Measurements from ENCODE around the gene MOCOS. TPM values are rescaled to one million over a fixed set of nuclear protein-coding genes. Genes with fewer than 3 reads are reported as not detected.

The MOCOS gene
- total RNA-seq, 2 donors from 2014 or later, result 2.5 to 3.9 TPM

DNA sequence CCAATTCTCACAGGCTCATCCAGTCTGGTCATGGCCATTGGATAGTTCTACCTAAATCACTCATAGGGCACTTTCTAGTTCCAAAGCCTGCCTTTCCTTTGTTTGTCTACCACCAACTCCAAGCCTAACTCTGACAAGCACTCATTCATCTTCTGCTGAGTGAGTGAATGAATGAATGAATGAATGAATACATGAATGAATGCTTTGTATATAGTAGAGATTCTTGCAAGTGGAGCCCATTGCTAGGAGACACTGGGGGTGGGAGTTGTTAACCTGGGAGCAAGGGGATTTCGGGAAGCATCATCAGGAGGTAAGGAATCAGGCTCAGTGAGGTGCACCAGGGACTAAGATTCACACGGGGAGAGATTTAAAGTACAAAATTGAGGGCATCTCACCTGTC, 3.3 kb upstream of the MOCOS start:
- no peaks in the 10 kb centered on the region for H3K27me3 ChIP-seq (replicated peaks; ENCODE audit: insufficient read depth)
- no peaks in the 10 kb centered on the region for H3K9me3 ChIP-seq
- WGBS, result 83% methylated on average over 2 of the region's 2 CpGs
- no peaks in the 10 kb centered on the region for H3K36me3 ChIP-seq
- H3K4me1 ChIP-seq (replicated peaks), result no peaks in the 10 kb centered on the region
- intact Hi-C loops (cut with DNase I), result loop anchor here (10.0 kb wide), 1 partner anchor 491 kb away; no protein-coding TSS in a partner anchor
- no peak overlapping the region for H3K27ac ChIP-seq
- TF ChIP-seq POLR2AphosphoS5 (IDR thresholded peaks at IDR 0.05) (no peak), POLR2A (IDR thresholded peaks at IDR 0.05) (no peak)
- TF ChIP-seq, protein P1, sequence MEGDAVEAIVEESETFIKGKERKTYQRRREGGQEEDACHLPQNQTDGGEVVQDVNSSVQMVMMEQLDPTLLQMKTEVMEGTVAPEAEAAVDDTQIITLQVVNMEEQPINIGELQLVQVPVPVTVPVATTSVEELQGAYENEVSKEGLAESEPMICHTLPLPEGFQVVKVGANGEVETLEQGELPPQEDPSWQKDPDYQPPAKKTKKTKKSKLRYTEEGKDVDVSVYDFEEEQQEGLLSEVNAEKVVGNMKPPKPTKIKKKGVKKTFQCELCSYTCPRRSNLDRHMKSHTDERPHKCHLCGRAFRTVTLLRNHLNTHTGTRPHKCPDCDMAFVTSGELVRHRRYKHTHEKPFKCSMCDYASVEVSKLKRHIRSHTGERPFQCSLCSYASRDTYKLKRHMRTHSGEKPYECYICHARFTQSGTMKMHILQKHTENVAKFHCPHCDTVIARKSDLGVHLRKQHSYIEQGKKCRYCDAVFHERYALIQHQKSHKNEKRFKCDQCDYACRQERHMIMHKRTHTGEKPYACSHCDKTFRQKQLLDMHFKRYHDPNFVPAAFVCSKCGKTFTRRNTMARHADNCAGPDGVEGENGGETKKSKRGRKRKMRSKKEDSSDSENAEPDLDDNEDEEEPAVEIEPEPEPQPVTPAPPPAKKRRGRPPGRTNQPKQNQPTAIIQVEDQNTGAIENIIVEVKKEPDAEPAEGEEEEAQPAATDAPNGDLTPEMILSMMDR (IDR thresholded peaks at IDR 0.05), result no peak
- no peak overlapping the region for H3K4me3 ChIP-seq
- no peak for DNase-seq (ENCODE audit: low spot score)

- no peaks in the 10 kb centered on the region for H3K4me1 ChIP-seq (replicated peaks)
- 100% methylated on average over 3 of the region's 3 CpGs for WGBS
- TF ChIP-seq POLR2AphosphoS5 (IDR thresholded peaks at IDR 0.05) (no peak), POLR2A (IDR thresholded peaks at IDR 0.05) (no peak)
- TF ChIP-seq, protein P1 (IDR thresholded peaks at IDR 0.05), result no peak
- no peaks in the 10 kb centered on the region for H3K27me3 ChIP-seq (replicated peaks; ENCODE audit: insufficient read depth)
- H3K27ac ChIP-seq, result no peak overlapping the region
- H3K9me3 ChIP-seq, result no peaks in the 10 kb centered on the region
- H3K4me3 ChIP-seq, result no peak overlapping the region
- DNase-seq (ENCODE audit: low spot score), result no peak
- no peaks in the 10 kb centered on the region for H3K36me3 ChIP-seq
- intact Hi-C loops (cut with DNase I), result loop anchor here (5.0 to 10.0 kb wide), 2 partner anchors 58 to 490 kb away; partner anchors contain the start of genes ELP2 and SLC39A6
These were observed 2.1 kb upstream of the MOCOS start for GRCh38 chr18:36185157-36185556.

DNA sequence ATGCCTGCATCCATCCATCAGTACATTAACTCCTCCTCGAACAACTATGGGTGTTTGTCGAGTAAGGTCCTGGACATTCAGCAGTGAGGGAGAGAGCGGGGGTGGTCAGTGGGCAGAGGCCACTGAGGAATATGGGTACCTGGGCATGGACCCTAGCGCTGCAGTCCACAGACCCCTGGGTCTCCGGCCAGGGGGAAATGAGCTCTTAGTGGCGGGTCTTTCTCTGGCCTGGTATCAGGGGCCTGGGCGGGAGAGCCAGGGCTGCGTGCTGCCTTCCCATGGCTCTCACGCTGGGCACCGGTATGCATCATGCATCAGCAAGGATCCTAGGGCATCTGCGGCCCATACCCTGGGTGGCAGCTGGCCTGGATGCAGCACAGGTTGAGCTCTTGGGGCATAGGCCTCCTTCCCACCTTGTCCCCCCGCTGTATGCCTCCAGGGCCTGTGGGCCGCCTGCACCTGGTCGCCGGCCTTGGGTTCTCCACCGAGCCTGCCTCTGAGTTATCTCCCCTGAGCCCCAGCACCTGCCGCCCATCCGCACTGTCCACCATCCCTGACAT, 1.3 kb upstream of the MOCOS start:
- Histone ChIP-seq H3K27ac (no peak overlapping the region), H3K27me3 (replicated peaks; ENCODE audit: insufficient read depth) (no peaks in the 10 kb centered on the region), H3K36me3 (no peaks in the 10 kb centered on the region), H3K9me3 (no peaks in the 10 kb centered on the region), H3K4me3 (no peak overlapping the region), H3K4me1 (replicated peaks) (no peaks in the 10 kb centered on the region)
- intact Hi-C loops (cut with DNase I), result loop anchor here (5.0 to 10.0 kb wide), 2 partner anchors 59 to 489 kb away; partner anchors contain the start of genes ELP2 and SLC39A6
- TF ChIP-seq POLR2AphosphoS5 (IDR thresholded peaks at IDR 0.05) (no peak), POLR2A (IDR thresholded peaks at IDR 0.05) (no peak)
- TF ChIP-seq, protein P1 (IDR thresholded peaks at IDR 0.05), result no peak
- 75% methylated on average over 17 of the region's 18 CpGs for WGBS
- DNase-seq (ENCODE audit: low spot score), result no peak

- peak overlapping the region; percentile 59 to 60 for H3K27ac ChIP-seq
- H3K4me3 ChIP-seq, result peak overlapping the region; percentile 64
- WGBS, result 6% methylated on average over 47 of the region's 47 CpGs
These were observed 670 bp upstream of the MOCOS start for GRCh38 chr18:36186461-36187192.

More at GRCh38 chr18:36186461-36187192, 670 bp upstream of the MOCOS start:
- H3K9me3 ChIP-seq, result no peaks in the 10 kb centered on the region
- TF ChIP-seq POLR2AphosphoS5 (IDR thresholded peaks at IDR 0.05) (no peak), POLR2A (IDR thresholded peaks at IDR 0.05) (no peak)
- TF ChIP-seq, protein P1 (IDR thresholded peaks at IDR 0.05), result no peak
- no peak for DNase-seq (ENCODE audit: low spot score)
- H3K4me1 ChIP-seq (replicated peaks), result no peaks in the 10 kb centered on the region
- no peaks in the 10 kb centered on the region for H3K27me3 ChIP-seq (replicated peaks; ENCODE audit: insufficient read depth)
- H3K36me3 ChIP-seq, result no peaks in the 10 kb centered on the region
- intact Hi-C loops (cut with DNase I), result loop anchor here (5.0 to 10.0 kb wide), 2 partner anchors 59 to 488 kb away; partner anchors contain the start of genes ELP2 and SLC39A6
